HG02870 (cell line): ENCODE measurements around the gene MYLK4.
"Not testable (repeated sequence)": the region's sequence is repeated elsewhere in the genome, so short reads cannot be mapped to it uniquely, and the experiment has no call there.

Experiments used
- ATAC-seq: cut with Tn5 transposase; IDR thresholded peaks from one replicate; pipeline ENCODE4 v1.9.1; 2021; ENCODE audit warnings: mild to moderate bottlenecking, moderate library complexity; ENCODE audit not compliant: unreplicated experiment

The MYLK4 gene

GRCh38 chr6:2780102-2780737 is 29.5 kb upstream of the MYLK4 start:
- ATAC-seq: no peak

GRCh38 chr6:2777249-2777648 is 26.5 kb upstream of the MYLK4 start:
- no peak for ATAC-seq

- no peak for ATAC-seq
Measured at GRCh38 chr6:2775003-2775402, 24.3 kb upstream of the MYLK4 start.

- no peak for ATAC-seq
Measured at GRCh38 chr6:2773449-2773848, 22.7 kb upstream of the MYLK4 start.

- ATAC-seq: no peak
Measured at GRCh38 chr6:2772840-2773239, 22.1 kb upstream of the MYLK4 start.

- ATAC-seq: no peak
Measured at GRCh38 chr6:2771079-2771478, 20.4 kb upstream of the MYLK4 start.

- no peak for ATAC-seq
Measured at GRCh38 chr6:2770171-2770570, 19.4 kb upstream of the MYLK4 start.

- ATAC-seq: no peak
Measured at GRCh38 chr6:2768696-2769095, 18.0 kb upstream of the MYLK4 start.

GRCh38 chr6:2767657-2768524 is 17.2 kb upstream of the MYLK4 start:
- ATAC-seq: no peak

GRCh38 chr6:2766767-2767656 is 16.3 kb upstream of the MYLK4 start:
- ATAC-seq: no peak

GRCh38 chr6:2765896-2766766 is 15.4 kb upstream of the MYLK4 start:
- peak; percentile 11 for ATAC-seq

- peak; percentile 85 for ATAC-seq
Measured at GRCh38 chr6:2765166-2765895, 14.6 kb upstream of the MYLK4 start, which contains the start of gene WRNIP1. TSS of gene WRNIP1 (plus strand) at chr6:2765393. CDS start at chr6:2765623, 230 bp downstream.

GRCh38 chr6:2764610-2765165 is 14.0 kb upstream of the MYLK4 start:
- ATAC-seq: peak; percentile 63

- ATAC-seq: no peak
Measured at GRCh38 chr6:2763876-2764540, 13.3 kb upstream of the MYLK4 start.

GRCh38 chr6:2763345-2763841 is 12.7 kb upstream of the MYLK4 start:
- no peak for ATAC-seq

- not testable (repeated sequence) for ATAC-seq
Measured at GRCh38 chr6:2762868-2763267, 12.1 kb upstream of the MYLK4 start.

GRCh38 chr6:2760882-2761842 is 10.4 kb upstream of the MYLK4 start:
- no peak for ATAC-seq
